GM19468 (cell line): ENCODE results near the gene MYLIP.
A peak's percentile ranks its signal among the peaks of the same experiment; 100 is the strongest.

Experiments used
- ATAC-seq: cut with Tn5 transposase; IDR thresholded peaks from one replicate; pipeline ENCODE4 v1.9.1; 2021; ENCODE audit warnings: mild to moderate bottlenecking, moderate library complexity, moderate number of reproducible peaks; ENCODE audit not compliant: unreplicated experiment; ENCODE audit errors: extremely low read depth

Gene MYLIP

DNA sequence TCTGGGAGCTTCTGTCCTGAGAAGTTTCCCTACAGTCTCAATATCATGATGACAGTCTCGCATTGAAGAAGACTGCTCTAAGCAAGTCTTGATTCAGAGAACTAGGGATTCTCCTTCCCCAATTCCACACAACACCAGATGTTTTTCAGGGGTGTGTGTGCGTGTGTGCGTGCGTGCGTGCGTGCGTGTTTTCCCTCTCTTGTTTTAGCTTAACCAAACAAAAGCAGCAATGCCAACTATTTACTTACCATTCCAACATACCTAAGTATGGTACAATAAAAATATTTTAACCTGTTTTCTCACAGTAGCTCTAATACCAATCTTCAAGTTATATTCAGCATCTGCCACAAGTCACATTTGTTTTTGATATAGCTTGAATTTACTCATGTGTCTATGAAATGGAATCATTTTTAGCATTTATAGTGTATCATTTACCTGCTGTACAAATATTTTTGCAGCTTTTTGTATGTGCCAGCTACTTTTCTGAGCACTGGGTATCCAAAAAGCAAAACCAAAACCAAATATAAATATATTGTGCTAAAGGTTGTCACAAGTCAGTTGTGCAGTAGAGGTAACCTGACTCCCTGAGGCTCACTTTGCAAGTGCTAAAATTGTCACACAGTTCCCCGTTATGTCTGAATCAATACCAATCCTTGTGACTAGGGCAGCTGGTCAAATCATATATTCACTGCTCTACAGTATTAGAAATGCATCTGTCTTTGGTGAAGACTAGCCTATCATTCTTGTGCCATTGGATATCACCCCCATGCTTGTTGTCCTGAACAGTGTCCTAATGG is 21.7 kb upstream of the MYLIP start:
- ATAC-seq: no peak

- no peak for ATAC-seq
Observed at GRCh38 chr6:16108419-16108818, 20.5 kb upstream of the MYLIP start.

DNA sequence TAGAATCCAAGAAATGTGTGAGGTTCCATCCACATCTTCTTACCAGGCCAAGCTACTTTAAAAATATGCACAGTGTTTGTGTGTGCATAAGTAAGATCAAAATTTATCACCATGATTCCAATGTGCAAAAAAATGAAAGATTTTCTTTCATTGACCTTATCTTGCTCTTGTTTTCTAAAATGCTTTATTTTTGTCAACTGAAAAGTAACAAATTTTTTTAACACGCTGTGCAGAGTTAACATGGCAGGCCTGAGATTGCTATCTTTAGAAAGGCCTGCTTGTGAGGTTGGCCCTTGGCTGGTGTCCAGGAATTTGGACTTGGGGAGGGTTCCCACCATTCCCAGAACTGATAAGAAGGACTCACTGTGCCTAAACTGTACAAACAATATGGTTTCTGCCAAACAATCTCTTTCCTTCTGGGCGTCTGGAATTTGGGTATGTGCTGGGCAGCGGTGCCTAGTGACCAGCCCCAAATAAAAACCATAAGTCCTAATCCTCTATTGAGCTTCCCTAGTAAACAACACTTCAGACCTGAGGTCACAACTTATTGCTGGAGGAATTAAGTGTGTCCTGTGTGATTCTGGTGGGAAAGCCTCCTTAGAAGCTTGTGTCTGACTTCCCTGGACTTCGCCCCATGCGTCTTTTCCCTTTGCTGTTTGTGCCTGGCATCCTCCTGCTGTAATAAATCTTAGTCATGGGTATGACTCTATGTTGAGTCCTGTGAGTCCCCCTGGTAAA is 19.8 kb upstream of the MYLIP start:
- ATAC-seq: no peak

GRCh38 chr6:16109659-16110305 is 19.1 kb upstream of the MYLIP start:
- no peak for ATAC-seq

DNA sequence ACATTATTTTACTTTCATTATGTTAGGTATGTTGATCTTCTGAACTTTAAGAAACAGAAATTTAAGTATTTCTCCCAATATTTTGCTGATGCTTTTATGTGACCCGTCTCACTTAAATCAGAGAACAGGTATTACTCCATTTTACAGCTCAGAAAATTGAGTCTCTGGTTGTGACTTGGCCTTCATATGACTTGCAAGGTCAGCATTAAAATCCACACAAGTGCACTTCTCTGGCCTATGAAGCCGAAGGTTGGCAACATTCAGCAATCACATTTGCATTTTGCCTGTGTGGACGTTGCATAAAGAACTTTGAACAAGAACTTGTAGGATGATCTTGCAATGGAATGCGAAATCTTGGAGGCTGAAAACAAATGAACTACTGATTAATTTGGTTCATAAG is 10.1 kb upstream of the MYLIP start:
- no peak for ATAC-seq

- no peak for ATAC-seq
Observed at GRCh38 chr6:16121339-16121738, 7.5 kb upstream of the MYLIP start.

DNA sequence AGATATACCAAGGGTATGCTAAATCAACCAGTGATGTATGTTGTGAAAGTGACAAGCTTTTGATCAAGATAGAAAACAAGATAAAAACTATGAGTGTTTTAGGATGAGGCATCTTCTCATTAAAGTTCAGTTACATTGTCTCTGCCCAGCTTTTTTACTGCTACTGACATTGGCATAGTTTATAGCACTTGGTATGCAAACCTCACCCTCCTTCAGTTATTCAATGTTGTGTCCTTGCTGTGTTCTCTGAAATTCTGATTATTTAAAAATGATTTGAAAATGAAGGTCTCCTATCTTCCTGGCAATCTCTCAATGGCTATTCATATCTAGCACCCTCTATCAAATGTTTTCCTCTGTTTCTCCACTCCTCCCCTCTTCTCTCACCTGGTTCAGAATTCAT is 6.7 kb upstream of the MYLIP start:
- no peak for ATAC-seq

- ATAC-seq: no peak
Observed at GRCh38 chr6:16124198-16125180, 4.4 kb upstream of the MYLIP start.

DNA sequence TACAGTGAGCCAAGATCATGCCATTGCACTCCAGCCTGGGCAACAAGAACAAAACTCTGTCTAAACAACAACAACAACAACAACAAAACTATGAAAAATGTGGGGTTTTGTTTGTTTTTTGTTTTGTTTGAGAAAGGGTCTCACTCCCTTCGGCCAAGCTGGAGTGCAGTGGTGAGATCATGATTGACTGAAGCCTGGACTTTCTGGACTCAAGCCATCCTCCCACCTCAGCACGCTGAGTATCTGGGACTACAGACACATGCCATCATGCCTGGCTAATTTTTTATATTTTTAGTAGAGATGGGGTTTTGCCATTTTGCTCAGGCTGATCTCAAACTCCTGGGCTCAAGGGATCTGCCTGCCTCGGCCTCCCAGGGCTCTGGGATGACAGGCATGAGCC is 2.8 kb upstream of the MYLIP start:
- no peak for ATAC-seq

DNA sequence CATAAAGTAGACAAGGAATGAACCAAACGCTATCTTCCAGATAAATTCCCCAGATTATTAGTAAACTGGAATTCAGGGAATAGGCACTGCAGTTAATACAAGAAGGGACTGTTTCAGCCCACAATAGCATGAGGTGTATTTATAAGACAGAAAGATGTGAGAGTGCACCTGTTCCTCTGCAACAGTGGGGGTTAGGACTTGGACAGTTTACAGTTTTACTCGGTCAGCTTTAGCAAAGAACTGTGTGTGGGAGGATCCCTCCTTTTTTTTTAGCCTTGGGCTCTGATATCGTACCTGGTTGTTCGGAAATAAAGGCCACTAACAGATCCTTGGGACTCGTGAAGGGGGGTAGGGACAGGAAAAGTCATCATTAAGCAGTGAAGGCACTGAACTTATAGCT is 2.0 kb upstream of the MYLIP start:
- ATAC-seq: no peak

- ATAC-seq: no peak
Observed at GRCh38 chr6:16127471-16127870, 1.4 kb upstream of the MYLIP start.

- no peak for ATAC-seq
Observed at GRCh38 chr6:16129623-16130401, 926 bp downstream of the MYLIP start.

GRCh38 chr6:16130437-16130891 is 1.6 kb downstream of the MYLIP start:
- no peak for ATAC-seq

DNA sequence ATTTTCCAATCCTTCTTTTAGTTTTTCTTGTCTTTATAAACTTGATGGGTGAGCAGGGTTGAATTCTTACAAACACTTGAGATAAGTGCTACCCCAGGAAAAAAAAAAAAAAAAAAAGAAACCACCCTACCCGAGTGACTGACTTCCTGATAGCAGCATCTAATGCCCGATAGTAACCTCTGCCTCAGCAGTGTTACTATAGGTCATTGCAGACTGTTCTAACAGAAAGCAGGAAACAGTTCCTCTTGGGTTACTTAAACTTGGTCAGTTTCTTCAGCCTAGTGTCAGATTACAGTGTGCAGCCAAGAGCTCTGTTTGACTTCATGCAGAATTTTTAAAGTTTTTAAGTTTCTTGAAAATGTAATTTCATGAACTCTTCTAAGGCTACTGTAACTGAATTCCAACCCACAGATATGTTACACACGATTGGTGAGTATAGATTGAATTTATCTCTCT is 2.1 kb downstream of the MYLIP start:
- ATAC-seq: peak; percentile 84

DNA sequence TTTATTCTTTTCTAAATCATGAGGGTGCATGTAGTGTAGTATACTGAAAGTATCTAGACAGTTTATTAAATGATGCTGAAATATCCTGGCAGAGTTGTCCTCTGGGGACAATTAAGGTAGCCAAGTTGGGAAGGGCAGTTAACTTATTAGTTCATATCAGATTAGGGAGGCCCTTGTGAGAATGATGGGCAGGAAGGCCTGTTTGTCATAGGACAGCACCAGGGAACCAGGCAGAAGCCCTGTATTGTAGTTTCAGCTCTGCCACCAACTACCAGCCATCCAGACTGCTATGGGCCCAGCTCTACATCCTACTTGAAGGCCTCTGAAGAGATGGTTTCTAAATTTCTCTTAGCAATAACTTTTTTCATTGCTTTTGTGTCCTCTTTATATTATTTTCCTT is 4.0 kb downstream of the MYLIP start:
- ATAC-seq: no peak

DNA sequence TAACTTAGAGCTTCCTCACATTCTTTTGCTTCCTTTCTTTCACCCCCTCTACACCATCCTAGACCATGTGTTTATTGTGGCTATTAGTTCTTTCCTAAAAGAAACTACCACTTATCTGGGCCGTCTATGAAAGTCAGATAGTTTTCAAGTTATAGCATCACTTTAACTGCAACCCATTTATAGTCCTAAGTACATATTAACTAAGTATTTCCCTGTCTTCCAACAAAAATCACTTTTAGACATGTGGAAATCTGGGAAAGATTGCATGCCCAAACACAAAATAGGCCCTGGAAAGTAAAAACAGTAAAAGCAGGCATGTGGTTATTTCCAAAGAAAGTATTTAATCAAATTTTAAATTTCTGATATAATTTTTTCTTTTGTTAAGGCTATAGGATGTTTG is 5.5 kb downstream of the MYLIP start:
- no peak for ATAC-seq

- ATAC-seq: no peak
Observed at GRCh38 chr6:16135066-16135465, 6.2 kb downstream of the MYLIP start.

GRCh38 chr6:16136091-16136490 is 7.2 kb downstream of the MYLIP start:
- ATAC-seq: no peak
